Endothelial cell of umbilical vein (primary cell): ENCODE data around the gene APOD. TPM values are rescaled to one million over a fixed set of nuclear protein-coding genes. Genes with fewer than 3 reads are reported as not detected.
"Not testable (repeated sequence)": the region's sequence is repeated elsewhere in the genome, so short reads cannot be mapped to it uniquely, and the experiment has no call there.

Experiments
- BruUV-seq: library from RNA; stranded (reverse); fragments of 400-500 nt; replicated peaks from 2 replicates; lab custom pipeline; 2021; lab: Mats Ljungman, UMichigan
- CTCF ChIA-PET: fragments of 300-600, 350-600 bp; sonication (Branson Sonifier 250); formaldehyde crosslinking; loops from one replicate; lab custom pipeline; 2021; ENCODE audit warnings: antibody characterized with exemption, inconsistent platforms; lab: Charles Lee
- POLR2A ChIA-PET: fragments of 300-600, 350-600 bp; sonication (Branson Sonifier 250); formaldehyde crosslinking; loops from one replicate; lab custom pipeline; 2021; ENCODE audit warnings: antibody characterized with exemption, inconsistent platforms; lab: Charles Lee
- DNase-seq: peaks from one replicate; pipeline ENCODE4 v3.0.0-alpha.2; 2011; ENCODE audit warnings: low read depth, low spot score
- FAIRE-seq: peaks from 2 replicates; lab custom pipeline; 2011; peaks lifted over from hg19 to GRCh38; lab: Jason Lieb, UNC
- H2AFZ ChIP-seq: 2 replicates; pipeline ENCODE4 v1.6.0; 2012; ENCODE audit warnings: low read depth, low read length, control low read depth, inconsistent platforms
- H3K27ac ChIP-seq: 2 replicates; pipeline ENCODE4 v1.5.1; 2011; ENCODE audit warnings: low read depth, mild to moderate bottlenecking, control low read depth, low read length, moderate library complexity; ENCODE audit not compliant: insufficient read depth
- H3K27me3 ChIP-seq, 2 experiments: 2 replicates each; pipeline versions ENCODE4 v1.6.0 to v1.6.1; 2011; ENCODE audit warnings: low read length in 2 of 2, mixed read lengths in 1 of 2; ENCODE audit not compliant: control insufficient read depth in 2 of 2, insufficient read depth in 2 of 2
- H3K36me3 ChIP-seq, 2 experiments: 2 replicates in 1 of 2; 3 replicates in 1 of 2; pipeline ENCODE4 v1.5.1; 2011; ENCODE audit warnings: low read length in 2 of 2, mild to moderate bottlenecking in 1 of 2, moderate library complexity in 1 of 2; ENCODE audit not compliant: control insufficient read depth in 2 of 2, insufficient read depth in 2 of 2; ENCODE audit errors: extremely low read depth in 1 of 2
- H3K4me1 ChIP-seq: 3 replicates; pipeline ENCODE4 v1.5.1; 2011; ENCODE audit warnings: mild to moderate bottlenecking, low read length; ENCODE audit not compliant: control insufficient read depth, insufficient read depth; ENCODE audit errors: extremely low read depth
- H3K4me2 ChIP-seq: 2 replicates; pipeline ENCODE4 v1.6.1; 2011; ENCODE audit warnings: low read length, control low read depth, mixed read lengths; ENCODE audit not compliant: insufficient read depth
- H3K4me3 ChIP-seq, 3 experiments: fragments of 200-600 bp in 1 of 3; sonication (generic), shearing (Covaris generic) in 1 of 3; replicated peaks in 1 of 3; 2 replicates each; pipeline ENCODE4 v1.5.1; 2011 to 2016; ENCODE audit warnings: control low read depth in 3 of 3, low read length in 3 of 3, mild to moderate bottlenecking in 2 of 3, inconsistent platforms in 1 of 3, low read depth in 1 of 3, moderate library complexity in 1 of 3; ENCODE audit not compliant: insufficient read depth in 1 of 3
- H3K79me2 ChIP-seq: 2 replicates; pipeline ENCODE4 v1.6.0; 2012; ENCODE audit warnings: low read length, inconsistent platforms; ENCODE audit not compliant: control insufficient read depth, insufficient read depth
- H3K9ac ChIP-seq: replicated peaks from 2 replicates; pipeline ENCODE3; 2011; ENCODE audit warnings: low read length, control low read depth; ENCODE audit not compliant: insufficient read depth; ENCODE audit errors: extremely low read depth
- H3K9me1 ChIP-seq: replicated peaks from 3 replicates; pipeline ENCODE4 v1.6.0; 2011; ENCODE audit warnings: mild to moderate bottlenecking, low read length; ENCODE audit not compliant: control insufficient read depth, insufficient read depth; ENCODE audit errors: extremely low read depth
- H3K9me3 ChIP-seq: replicated peaks from 2 replicates; pipeline ENCODE4 v1.5.1; 2012; ENCODE audit warnings: low read length, inconsistent platforms; ENCODE audit not compliant: control insufficient read depth, insufficient read depth
- H4K20me1 ChIP-seq: replicated peaks from 2 replicates; pipeline ENCODE3; 2011; ENCODE audit warnings: mild to moderate bottlenecking, low read length; ENCODE audit not compliant: control insufficient read depth, insufficient read depth; ENCODE audit errors: extremely low read depth
- dilution Hi-C: fragments of 300-500 bp; cut with MboI; formaldehyde crosslinking; loops from one replicate; pipeline ENCODE4 v1.15.0; 2019; ENCODE audit warnings: low sequenced_read_pairs; ENCODE audit not compliant: extremely low pct_ligation_motif_present
- intact Hi-C: fragments of 100-400 bp; cut with micrococcal nuclease; formaldehyde crosslinking; loops from one replicate; pipeline ENCODE4 v1.10.0; 2022
- polyA plus RNA-seq, 4 experiments: library from polyadenylated mRNA; depleted of rRNA in 3 of 4; stranded (reverse) in 3 of 4; unstranded in 1 of 4; fragments of >200 nt; gene quantifications; 2 replicates each; pipeline versions ENCODE4 v1.2.1 to v1.2.3, GENCODE V29; 2011 to 2012; ENCODE audit warnings: missing spikeins in 1 of 4
- total RNA-seq: library from RNA; stranded (reverse); gene quantifications from 2 replicates; pipeline ENCODE4 v1.2.3, GENCODE V29; 2021

Gene APOD
- total and polyA plus RNA-seq, 2 donors (not counting 3 experiments of a cell fraction or from before 2014, with no cell fraction given), result 2.2 to 2.9 TPM

DNA sequence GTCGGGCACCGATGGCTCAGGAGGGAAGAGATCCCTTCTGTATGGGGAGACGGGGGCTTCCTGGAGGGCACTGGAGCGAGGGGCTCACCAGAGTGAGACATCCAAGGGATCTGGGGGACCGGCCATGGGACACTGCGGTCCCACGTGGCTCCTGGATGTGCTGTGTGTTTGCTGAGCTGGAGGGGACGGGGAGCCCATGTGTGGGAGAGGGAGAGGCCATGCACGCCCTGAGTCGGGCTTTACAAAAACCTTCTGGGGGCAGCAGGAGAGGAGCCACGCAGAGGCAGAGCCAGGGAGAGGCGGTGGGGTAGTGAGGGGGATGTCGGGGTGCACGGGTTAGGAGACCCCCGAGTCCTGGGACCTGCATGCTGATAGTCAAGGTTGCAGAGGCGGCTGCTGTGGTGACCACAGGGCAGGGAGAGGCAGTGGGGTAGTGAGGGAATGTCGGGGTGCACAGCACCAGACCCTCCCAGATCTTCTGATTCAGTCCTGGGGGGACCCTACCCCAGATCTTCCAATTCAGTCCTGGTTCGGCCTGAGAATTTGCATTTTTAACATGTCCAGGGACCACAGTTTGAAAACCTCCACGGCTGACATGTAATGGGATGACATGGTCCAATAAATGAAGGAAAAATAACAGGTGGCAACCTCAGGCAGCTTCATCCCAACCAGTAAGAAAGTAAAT, 48.9 kb upstream of the APOD start:
- POLR2A ChIA-PET, H3K9me3 ChIP-seq, FAIRE-seq, CTCF ChIA-PET, H3K4me1 ChIP-seq, H3K36me3 ChIP-seq, H3K27me3 ChIP-seq, BruUV-seq, H3K9me1 ChIP-seq, H3K4me2 ChIP-seq, H2AFZ ChIP-seq, H3K27ac ChIP-seq, H3K4me3 ChIP-seq, H4K20me1 ChIP-seq, H3K9ac ChIP-seq, intact Hi-C loops, DNase-seq, dilution Hi-C loops, H3K79me2 ChIP-seq: not testable (repeated sequence)

GRCh38 chr3:195632046-195632445, 48.3 kb upstream of the APOD start:
- H3K9me1 ChIP-seq, H3K36me3 ChIP-seq, CTCF ChIA-PET, H3K27me3 ChIP-seq, FAIRE-seq, H3K4me2 ChIP-seq, H3K27ac ChIP-seq, H3K79me2 ChIP-seq, H2AFZ ChIP-seq, DNase-seq, H3K9ac ChIP-seq, dilution Hi-C loops, intact Hi-C loops, H3K9me3 ChIP-seq, BruUV-seq, H3K4me1 ChIP-seq, H4K20me1 ChIP-seq, H3K4me3 ChIP-seq, POLR2A ChIA-PET: not testable (repeated sequence)

GRCh38 chr3:195630938-195631495, 47.3 kb upstream of the APOD start:
- H3K27me3 ChIP-seq, H3K4me3 ChIP-seq, DNase-seq, H3K27ac ChIP-seq, H2AFZ ChIP-seq, H3K9me1 ChIP-seq, H3K9ac ChIP-seq, H3K9me3 ChIP-seq, CTCF ChIA-PET, dilution Hi-C loops, H3K79me2 ChIP-seq, FAIRE-seq, H3K36me3 ChIP-seq, H3K4me1 ChIP-seq, POLR2A ChIA-PET, H3K4me2 ChIP-seq, H4K20me1 ChIP-seq, BruUV-seq, intact Hi-C loops: not testable (repeated sequence)

- H4K20me1 ChIP-seq, CTCF ChIA-PET, H3K4me1 ChIP-seq, H3K27me3 ChIP-seq, BruUV-seq, H3K9me3 ChIP-seq, POLR2A ChIA-PET, intact Hi-C loops, H3K9ac ChIP-seq, H3K27ac ChIP-seq, H3K4me3 ChIP-seq, DNase-seq, H3K9me1 ChIP-seq, dilution Hi-C loops, H3K4me2 ChIP-seq, H3K79me2 ChIP-seq, H3K36me3 ChIP-seq, FAIRE-seq, H2AFZ ChIP-seq: not testable (repeated sequence)
These were observed 46.6 kb upstream of the APOD start for GRCh38 chr3:195630086-195630917.
